Small intestine (tissue), 7 donors: ENCODE data around the gene FBN1. TPM values are rescaled to one million over a fixed set of nuclear protein-coding genes. Genes with fewer than 3 reads are reported as not detected.
A peak's percentile ranks its signal among the peaks of the same experiment; 100 is the strongest.

Source experiments
- DNase-seq, 2 donors: peaks; one replicate each; pipeline versions ENCODE4 v3.0.0 to v3.0.0-alpha.2; 2013
- FAIRE-seq: peaks from 2 replicates; lab custom pipeline; 2012; peaks lifted over from hg19 to GRCh38; lab: Jason Lieb, UNC
- H3K27ac ChIP-seq, 3 donors: one replicate each; pipeline ENCODE4 v1.5.1; 2013; ENCODE audit warnings: low read length in 2 of 3, mild to moderate bottlenecking in 2 of 3, control low read depth in 1 of 3, inconsistent platforms in 1 of 3, low read depth in 1 of 3, moderate library complexity in 1 of 3
- H3K27me3 ChIP-seq, 3 donors: one replicate each; pipeline ENCODE4 v1.6.1; 2013; ENCODE audit warnings: low read length in 3 of 3, inconsistent platforms in 1 of 3; ENCODE audit not compliant: control insufficient read depth in 3 of 3, insufficient read depth in 3 of 3
- H3K36me3 ChIP-seq, 3 donors: one replicate each; pipeline ENCODE4 v1.6.1; 2013; ENCODE audit warnings: low read length in 3 of 3, inconsistent platforms in 1 of 3, low read depth in 1 of 3, mild to moderate bottlenecking in 1 of 3, moderate library complexity in 1 of 3; ENCODE audit not compliant: control insufficient read depth in 3 of 3, insufficient read depth in 2 of 3
- H3K4me1 ChIP-seq, 3 donors: one replicate each; pipeline ENCODE4 v1.6.1; 2013; ENCODE audit warnings: low read length in 2 of 3, inconsistent platforms in 1 of 3, low read depth in 1 of 3, mild to moderate bottlenecking in 1 of 3, moderate library complexity in 1 of 3; ENCODE audit not compliant: control insufficient read depth in 3 of 3, insufficient read depth in 2 of 3
- H3K4me3 ChIP-seq, 3 donors: one replicate each; pipeline ENCODE4 v1.5.1; 2013; ENCODE audit warnings: low read length in 3 of 3, control low read depth in 1 of 3, inconsistent platforms in 1 of 3, low read depth in 1 of 3, mild to moderate bottlenecking in 1 of 3, moderate library complexity in 1 of 3
- H3K9me3 ChIP-seq, 2 donors: one replicate each; pipeline ENCODE4 v1.6.1; 2013; ENCODE audit warnings: low read depth in 1 of 2, low read length in 1 of 2; ENCODE audit not compliant: control insufficient read depth in 2 of 2, insufficient read depth in 1 of 2
- WGBS, 3 donors: extraction: QIAGEN DNeasy Blood & Tissue Kit; methylation state at CpG; one replicate each; pipeline ENCODE4 v1.1.7; 2013; 5-methylcytosine and 5-hydroxymethylcytosine counted together
- polyA plus RNA-seq, 4 donors: library from polyadenylated mRNA; stranded (reverse) in 3 of 4; unstranded in 1 of 4; fragments of 200-250 nt in 3 of 4; fragments of 120-200 nt in 1 of 4; gene quantifications; one replicate each; pipeline versions ENCODE4 v1.2.1 to v1.2.3, GENCODE V29; 2013
- donor health status: healthy with polysubstance abuse.
- donor health status: control.
- donor health status: control.
- donor health status: Bipolar disorder and iron deficiency.
- donor health status: healthy.

FBN1 gene
- polyA plus RNA-seq, 4 donors, result 1.1 to 33.9 (median 11.3) TPM

DNA sequence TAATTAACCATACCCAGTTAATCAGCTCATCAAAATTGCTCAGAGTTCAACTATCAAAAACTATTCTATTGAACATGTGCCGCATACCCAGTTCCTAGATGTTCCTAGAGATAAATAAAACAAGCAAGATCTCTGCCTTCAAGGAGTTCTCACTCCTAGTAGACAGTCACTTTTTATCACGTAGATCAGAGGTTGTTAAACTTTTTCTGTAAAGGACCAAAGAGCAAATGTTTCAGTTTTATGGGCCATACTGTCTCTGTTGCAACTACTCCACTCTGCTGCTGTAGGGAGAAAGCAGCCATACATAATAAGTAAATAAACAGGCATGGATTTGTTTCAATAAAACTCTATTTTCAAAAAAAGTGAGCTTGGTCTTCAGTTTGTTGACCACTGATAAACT lies 7.9 kb downstream of the FBN1 start:
- H3K9me3 ChIP-seq, result no peaks in the 10 kb centered on the region
- H3K27ac ChIP-seq, result no peak overlapping the region
- H3K4me1 ChIP-seq, result no peaks in the 10 kb centered on the region
- 47 to 78% (median 63%) methylated on average over 2 of the region's 2 CpGs for WGBS, 3 donors
- FAIRE-seq, result no peak
- H3K4me3 ChIP-seq, result no peak overlapping the region
- H3K27me3 ChIP-seq, result no peaks in the 10 kb centered on the region
- H3K36me3 ChIP-seq, result no peaks in the 10 kb centered on the region
- DNase-seq, result peak in 1 of 2 donors; percentile 21

- no peaks in the 10 kb centered on the region for H3K27me3 ChIP-seq
- no peaks in the 10 kb centered on the region for H3K9me3 ChIP-seq
- H3K4me1 ChIP-seq, result peaks cover 0 to 3% (median 0%) of the 10 kb centered on the region in 3 donors
- DNase-seq (no peak), FAIRE-seq (no peak)
- no peaks in the 10 kb centered on the region for H3K36me3 ChIP-seq
- no peak overlapping the region for H3K4me3 ChIP-seq
- H3K27ac ChIP-seq, result no peak overlapping the region
- 74 to 82% (median 75%) methylated on average over 5 of the region's 5 CpGs for WGBS, 3 donors
These were observed 9.0 kb downstream of the FBN1 start for GRCh38 chr15:48636511-48636910.

GRCh38 chr15:48634893-48635292 lies 10.6 kb downstream of the FBN1 start:
- no peaks in the 10 kb centered on the region for H3K27me3 ChIP-seq
- no peaks in the 10 kb centered on the region for H3K9me3 ChIP-seq
- WGBS, 3 donors, result 80 to 95% (median 85%) methylated on average over 2 of the region's 2 CpGs
- DNase-seq (no peak), FAIRE-seq (no peak)
- no peaks in the 10 kb centered on the region for H3K36me3 ChIP-seq
- H3K27ac ChIP-seq, result no peak overlapping the region
- no peak overlapping the region for H3K4me3 ChIP-seq
- peaks cover 0 to 3% (median 0%) of the 10 kb centered on the region in 3 donors for H3K4me1 ChIP-seq

- no peaks in the 10 kb centered on the region for H3K27me3 ChIP-seq
- no peak overlapping the region for H3K4me3 ChIP-seq
- peaks cover 0 to 3% (median 0%) of the 10 kb centered on the region in 3 donors for H3K4me1 ChIP-seq
- FAIRE-seq, result no peak
- no peak for DNase-seq
- no peaks in the 10 kb centered on the region for H3K9me3 ChIP-seq
- H3K36me3 ChIP-seq, result no peaks in the 10 kb centered on the region
- 84% methylated on average over 3 of the region's 3 CpGs for WGBS, 3 donors
- H3K27ac ChIP-seq, result no peak overlapping the region
These were observed 11.4 kb downstream of the FBN1 start for GRCh38 chr15:48634096-48634495.

DNA sequence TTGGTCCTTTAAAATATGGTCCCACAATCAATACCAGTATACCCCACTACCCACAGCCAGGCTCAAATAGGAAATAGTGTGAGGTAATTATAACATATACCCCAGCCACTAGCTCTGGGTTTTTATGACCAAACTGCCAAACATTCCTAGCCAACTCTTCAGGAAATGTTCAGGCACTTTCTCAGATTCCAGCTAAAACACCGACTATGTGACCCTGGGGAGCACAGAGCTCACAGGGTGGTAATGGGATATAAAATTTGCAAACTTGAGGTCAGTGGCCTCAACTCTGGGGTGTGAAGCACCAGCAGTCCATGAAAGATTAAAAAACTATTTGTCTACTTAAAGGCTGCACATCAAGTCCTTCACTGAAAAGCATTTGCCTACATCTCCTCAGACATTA lies 12.9 kb downstream of the FBN1 start:
- Histone ChIP-seq H3K36me3 (no peaks in the 10 kb centered on the region), H3K27ac (no peak overlapping the region), H3K4me3 (no peak overlapping the region), H3K4me1 (peaks cover 0 to 3% (median 0%) of the 10 kb centered on the region in 3 donors), H3K27me3 (no peaks in the 10 kb centered on the region), H3K9me3 (no peaks in the 10 kb centered on the region)
- no peak for DNase-seq
- no peak for FAIRE-seq
- 51 to 57% (median 55%) methylated on average over 1 of the region's 1 CpG for WGBS, 3 donors

- no peaks in the 10 kb centered on the region for H3K27me3 ChIP-seq
- DNase-seq, result no peak
- no peak overlapping the region for H3K4me3 ChIP-seq
- peaks cover 0 to 3% (median 0%) of the 10 kb centered on the region in 3 donors for H3K4me1 ChIP-seq
- H3K36me3 ChIP-seq, result no peaks in the 10 kb centered on the region
- no peak for FAIRE-seq
- H3K9me3 ChIP-seq, result no peaks in the 10 kb centered on the region
- 56 to 70% (median 64%) methylated on average over 8 of the region's 8 CpGs for WGBS, 3 donors
- H3K27ac ChIP-seq, result no peak overlapping the region
These were observed 14.2 kb downstream of the FBN1 start for GRCh38 chr15:48631176-48631770.

GRCh38 chr15:48630245-48630644 lies 15.3 kb downstream of the FBN1 start:
- Histone ChIP-seq H3K9me3 (no peaks in the 10 kb centered on the region), H3K27me3 (no peaks in the 10 kb centered on the region), H3K27ac (no peak overlapping the region), H3K4me3 (no peak overlapping the region), H3K36me3 (no peaks in the 10 kb centered on the region), H3K4me1 (peaks cover 0 to 3% (median 0%) of the 10 kb centered on the region in 3 donors)
- FAIRE-seq (no peak), DNase-seq (no peak)
- 86 to 92% (median 89%) methylated on average over 1 of the region's 1 CpG for WGBS, 3 donors

GRCh38 chr15:48628832-48629231 lies 16.7 kb downstream of the FBN1 start:
- Histone ChIP-seq H3K36me3 (no peaks in the 10 kb centered on the region), H3K4me3 (no peak overlapping the region), H3K27me3 (no peaks in the 10 kb centered on the region), H3K27ac (no peak overlapping the region), H3K9me3 (no peaks in the 10 kb centered on the region), H3K4me1 (peaks cover 0 to 3% (median 0%) of the 10 kb centered on the region in 3 donors)
- FAIRE-seq (no peak), DNase-seq (no peak)
- 65 to 78% (median 67%) methylated on average over 2 of the region's 2 CpGs for WGBS, 3 donors
